Hippocampal formation (tissue), 2 donors: ENCODE results near the gene MRGPRX4.

Experiments used
- DNase-seq, 2 donors: peaks; one replicate each; lab custom pipeline; 2025; lab: John Stamatoyannopoulos, UW

MRGPRX4 gene

GRCh38 chr11:18221274-18221876 is 48.7 kb downstream of the MRGPRX4 start:
- DNase-seq = no peak

GRCh38 chr11:18222814-18223421 is 50.3 kb downstream of the MRGPRX4 start:
- DNase-seq = no peak
